ENCODE results near the gene AFF4. TPM values are rescaled to one million over a fixed set of nuclear protein-coding genes. Genes with fewer than 3 reads are reported as not detected.

Gene AFF4
- total RNA-seq, 4 donors from 2014 or later, result 36.7 to 153 (median 67.5) TPM

GRCh38 chr5:132831095-132831860, 132.2 kb downstream of the AFF4 start:
- Histone ChIP-seq H3K36me3 (no peaks in the 10 kb centered on the region), H3K9me3 (no peaks in the 10 kb centered on the region), H3K4me1 (no peaks in the 10 kb centered on the region), H3K27me3 (peaks cover 0 to 3% (median 0%) of the 10 kb centered on the region in 3 donors), H3K4me3 (peak overlapping the region; percentile 53 to 72 (median 56)), H3K27ac (peak overlapping the region; percentile 12 to 78 (median 74))
- TF ChIP-seq POLR2A (IDR thresholded peaks at IDR 0.05), result no peak
- TF ChIP-seq CTCF (IDR thresholded peaks at IDR 0.05 in 4 of 5, conservative IDR thresholded peaks at IDR 0.05 in 1 of 5), result no peak
- ATAC-seq, result no peak
- in situ Hi-C loops (cut with MboI; ENCODE audit: low sequenced_read_pairs in 4 of 4) (no loop called here), intact Hi-C loops (cut with DNase I; ENCODE audit: low total_unique reads) (loop anchor here (2.0 to 5.0 kb wide), 2 partner anchors 52 to 221 kb away; partner anchors contain the start of gene HSPA4)
- no peak for DNase-seq

GRCh38 chr5:132830436-132831094, 132.9 kb downstream of the AFF4 start, which contains the start of gene SHROOM1:
Gene SHROOM1 (minus strand): TSS chr5:132830647. CDS start chr5:132826140, 4,507 bp downstream.
- Histone ChIP-seq H3K4me3 (peak within 1 kb of the TSS; percentile 53 to 72 (median 56)), H3K9me3 (no peaks in the 10 kb centered on the region), H3K4me1 (no peaks in the 10 kb centered on the region), H3K27me3 (peaks cover 0 to 3% (median 0%) of the 10 kb centered on the region in 3 donors), H3K27ac (peak within 1 kb of the TSS; percentile 12 to 78 (median 74)), H3K36me3 (no peaks in the 10 kb centered on the region)
- no peak for TF ChIP-seq CTCF (IDR thresholded peaks at IDR 0.05 in 4 of 5, conservative IDR thresholded peaks at IDR 0.05 in 1 of 5)
- peak; percentile 21 for TF ChIP-seq POLR2A (IDR thresholded peaks at IDR 0.05)
- in situ Hi-C loops (cut with MboI; ENCODE audit: low sequenced_read_pairs in 4 of 4) (no loop called here), intact Hi-C loops (cut with DNase I; ENCODE audit: low total_unique reads) (loop anchor here (1.0 to 5.0 kb wide), 3 partner anchors 36 to 222 kb away; partner anchors contain the start of genes GDF9, HSPA4 and UQCRQ)
- ATAC-seq (peak; percentile 35 to 49), DNase-seq (no peak)

- Histone ChIP-seq H3K27ac (peak overlapping the region; percentile 12 to 78 (median 74)), H3K4me1 (no peaks in the 10 kb centered on the region), H3K4me3 (peak overlapping the region; percentile 53 to 72 (median 56)), H3K27me3 (peaks cover 0 to 3% (median 0%) of the 10 kb centered on the region in 3 donors), H3K9me3 (no peaks in the 10 kb centered on the region), H3K36me3 (no peaks in the 10 kb centered on the region)
- no peak for TF ChIP-seq POLR2A (IDR thresholded peaks at IDR 0.05)
- peak; percentile 72 to 95 (median 85) for TF ChIP-seq CTCF (IDR thresholded peaks at IDR 0.05 in 4 of 5, conservative IDR thresholded peaks at IDR 0.05 in 1 of 5)
- in situ Hi-C loops (cut with MboI; ENCODE audit: low sequenced_read_pairs in 4 of 4), result loop anchor here in 1 of 4 donors (10.0 kb wide), 1 partner anchor 85 kb away; the partner anchor contains the start of gene CCNI2
- ATAC-seq (peak; percentile 91 to 92), DNase-seq (peak; percentile 29 to 50)
- intact Hi-C loops (cut with DNase I; ENCODE audit: low total_unique reads), result loop anchor here (1.0 to 5.0 kb wide), 3 partner anchors 36 to 222 kb away; partner anchors contain the start of genes GDF9, HSPA4 and UQCRQ
Measured at GRCh38 chr5:132829742-132830435, 133.5 kb downstream of the AFF4 start.

GRCh38 chr5:132828846-132829494, 134.5 kb downstream of the AFF4 start:
- in situ Hi-C loops (cut with MboI; ENCODE audit: low sequenced_read_pairs in 4 of 4), result loop anchor here in 1 of 4 donors (10.0 kb wide), 1 partner anchor 84 kb away; the partner anchor contains the start of gene CCNI2
- no peak for TF ChIP-seq POLR2A (IDR thresholded peaks at IDR 0.05)
- no peak for TF ChIP-seq CTCF (IDR thresholded peaks at IDR 0.05 in 4 of 5, conservative IDR thresholded peaks at IDR 0.05 in 1 of 5)
- H3K4me1 ChIP-seq, result no peaks in the 10 kb centered on the region
- DNase-seq (no peak), ATAC-seq (no peak)
- intact Hi-C loops (cut with DNase I; ENCODE audit: low total_unique reads), result no loop called here
- peaks cover 0 to 3% (median 0%) of the 10 kb centered on the region in 3 donors for H3K27me3 ChIP-seq
- H3K4me3 ChIP-seq, result peak overlapping the region in 2 of 4 donors; percentile 53 to 57
- no peaks in the 10 kb centered on the region for H3K36me3 ChIP-seq
- no peak overlapping the region for H3K27ac ChIP-seq
- no peaks in the 10 kb centered on the region for H3K9me3 ChIP-seq
